VCaP (cell line): ENCODE results near the gene MICAL3.
A peak's percentile ranks its signal among the peaks of the same experiment; 100 is the strongest.

Experiments
- H3K27ac ChIP-seq: fragments of 450-650 bp; 2 replicates; pipeline ENCODE4 v1.5.1; 2017
- TF ChIP-seq, protein P1 (sequence below): fragments of 450-650 bp; conservative IDR thresholded peaks from 2 replicates; pipeline ENCODE4 v1.5.1; 2017; ENCODE audit warnings: mild to moderate bottlenecking, moderate library complexity

MICAL3 gene

GRCh38 chr22:17913801-17914347 is 110.5 kb downstream of the MICAL3 start:
- TF ChIP-seq, protein P1, sequence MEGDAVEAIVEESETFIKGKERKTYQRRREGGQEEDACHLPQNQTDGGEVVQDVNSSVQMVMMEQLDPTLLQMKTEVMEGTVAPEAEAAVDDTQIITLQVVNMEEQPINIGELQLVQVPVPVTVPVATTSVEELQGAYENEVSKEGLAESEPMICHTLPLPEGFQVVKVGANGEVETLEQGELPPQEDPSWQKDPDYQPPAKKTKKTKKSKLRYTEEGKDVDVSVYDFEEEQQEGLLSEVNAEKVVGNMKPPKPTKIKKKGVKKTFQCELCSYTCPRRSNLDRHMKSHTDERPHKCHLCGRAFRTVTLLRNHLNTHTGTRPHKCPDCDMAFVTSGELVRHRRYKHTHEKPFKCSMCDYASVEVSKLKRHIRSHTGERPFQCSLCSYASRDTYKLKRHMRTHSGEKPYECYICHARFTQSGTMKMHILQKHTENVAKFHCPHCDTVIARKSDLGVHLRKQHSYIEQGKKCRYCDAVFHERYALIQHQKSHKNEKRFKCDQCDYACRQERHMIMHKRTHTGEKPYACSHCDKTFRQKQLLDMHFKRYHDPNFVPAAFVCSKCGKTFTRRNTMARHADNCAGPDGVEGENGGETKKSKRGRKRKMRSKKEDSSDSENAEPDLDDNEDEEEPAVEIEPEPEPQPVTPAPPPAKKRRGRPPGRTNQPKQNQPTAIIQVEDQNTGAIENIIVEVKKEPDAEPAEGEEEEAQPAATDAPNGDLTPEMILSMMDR: no peak
- no peak overlapping the region for H3K27ac ChIP-seq

DNA sequence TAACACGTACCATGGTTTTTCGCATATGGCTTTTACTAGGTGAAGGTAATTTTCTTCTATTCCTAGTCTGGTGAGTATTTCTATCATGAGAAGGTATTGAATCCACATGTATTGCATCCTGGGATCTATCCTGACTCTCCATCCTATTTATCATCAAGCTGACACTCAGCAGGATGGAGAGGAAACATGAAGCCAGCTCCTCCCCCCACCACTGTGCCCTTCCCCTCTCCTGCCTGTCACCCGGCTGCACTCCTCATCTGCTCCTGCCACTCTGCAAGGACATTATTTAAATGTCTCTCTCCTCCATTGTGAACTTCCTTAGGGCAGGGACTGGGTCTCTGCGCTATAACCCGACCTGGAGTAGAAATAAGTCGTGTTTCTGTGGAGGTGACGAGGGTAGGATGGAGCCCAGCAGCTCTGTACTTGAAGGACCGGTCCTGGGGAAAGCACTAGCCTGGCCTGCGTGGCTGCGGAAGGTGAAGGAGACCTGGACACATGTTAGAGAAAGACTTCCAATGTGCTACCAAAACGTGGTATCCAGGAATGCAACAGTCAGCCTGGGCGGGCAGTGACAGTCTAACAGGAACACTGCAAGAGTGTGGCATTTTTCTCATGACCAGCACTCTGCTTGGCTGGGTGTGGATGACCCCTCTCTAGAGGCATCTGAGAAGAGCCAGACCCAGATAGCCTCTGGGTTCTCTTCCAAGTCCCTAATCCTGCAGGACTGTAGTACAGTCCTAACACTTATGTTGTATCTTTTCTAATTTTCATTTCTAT is 111.2 kb downstream of the MICAL3 start:
- no peak overlapping the region for H3K27ac ChIP-seq
- TF ChIP-seq, protein P1: no peak

- TF ChIP-seq, protein P1: no peak
- H3K27ac ChIP-seq: no peak overlapping the region
Observed at GRCh38 chr22:17911887-17912286, 112.5 kb downstream of the MICAL3 start.

DNA sequence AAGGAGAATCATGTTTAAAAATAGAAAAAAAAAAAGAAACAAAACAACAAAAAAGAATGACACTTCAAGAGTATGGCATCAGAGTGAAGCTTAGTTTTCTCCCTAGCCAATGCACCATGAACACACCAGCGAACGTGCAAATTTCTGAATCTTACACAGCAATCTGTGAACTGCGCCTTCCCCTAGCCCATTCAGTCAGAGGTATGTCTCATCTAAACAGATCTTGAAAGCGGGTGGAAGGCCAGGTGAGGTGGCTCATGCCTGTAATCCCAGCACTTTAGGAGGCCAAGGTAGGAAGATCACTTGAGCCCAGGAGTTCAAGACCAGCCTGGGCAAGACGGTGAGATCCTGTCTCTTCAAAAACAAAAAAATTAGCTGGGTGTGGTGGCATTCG is 113.1 kb downstream of the MICAL3 start:
- TF ChIP-seq, protein P1: no peak
- peak overlapping the region; percentile 27 for H3K27ac ChIP-seq

DNA sequence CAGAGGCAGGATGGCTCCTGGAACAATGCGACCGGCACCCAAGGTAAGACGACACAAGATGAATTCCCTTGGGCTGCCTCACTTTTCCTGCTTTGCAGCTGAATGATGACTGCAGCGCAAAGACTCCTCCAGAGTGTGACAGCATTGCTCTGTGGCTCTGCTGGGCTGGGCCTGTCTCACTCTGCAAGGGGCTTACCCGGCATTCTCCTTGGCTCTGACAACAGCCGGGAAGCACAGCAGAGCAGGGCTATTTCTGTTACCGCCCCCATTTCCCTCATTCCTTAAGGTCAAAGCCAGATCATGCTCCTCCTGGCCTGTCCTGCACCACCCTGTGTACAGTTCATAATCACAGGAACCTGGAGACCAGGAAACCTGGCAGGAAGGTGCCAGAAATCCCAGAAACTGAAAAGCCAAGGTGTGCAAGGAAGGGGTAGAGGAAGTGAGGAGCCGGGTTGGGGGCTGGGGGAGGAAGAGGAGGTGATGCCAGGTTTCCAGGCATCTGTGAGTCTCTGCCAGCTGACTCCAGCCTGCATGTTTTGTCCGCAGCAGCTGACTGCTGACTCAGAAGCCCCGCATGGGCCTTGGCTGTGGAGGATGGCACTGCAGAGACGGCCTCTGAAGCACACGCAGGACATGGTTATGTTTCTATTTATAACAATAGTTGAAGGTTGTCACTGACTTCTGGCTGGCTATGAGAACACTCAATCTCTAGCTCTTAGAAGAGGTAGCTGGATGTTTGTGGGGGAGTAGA is 113.6 kb downstream of the MICAL3 start:
- H3K27ac ChIP-seq: peak overlapping the region; percentile 27
- TF ChIP-seq, protein P1: peak; percentile 69

GRCh38 chr22:17907748-17908051 is 116.7 kb downstream of the MICAL3 start:
- H3K27ac ChIP-seq: no peak overlapping the region
- TF ChIP-seq, protein P1: no peak

DNA sequence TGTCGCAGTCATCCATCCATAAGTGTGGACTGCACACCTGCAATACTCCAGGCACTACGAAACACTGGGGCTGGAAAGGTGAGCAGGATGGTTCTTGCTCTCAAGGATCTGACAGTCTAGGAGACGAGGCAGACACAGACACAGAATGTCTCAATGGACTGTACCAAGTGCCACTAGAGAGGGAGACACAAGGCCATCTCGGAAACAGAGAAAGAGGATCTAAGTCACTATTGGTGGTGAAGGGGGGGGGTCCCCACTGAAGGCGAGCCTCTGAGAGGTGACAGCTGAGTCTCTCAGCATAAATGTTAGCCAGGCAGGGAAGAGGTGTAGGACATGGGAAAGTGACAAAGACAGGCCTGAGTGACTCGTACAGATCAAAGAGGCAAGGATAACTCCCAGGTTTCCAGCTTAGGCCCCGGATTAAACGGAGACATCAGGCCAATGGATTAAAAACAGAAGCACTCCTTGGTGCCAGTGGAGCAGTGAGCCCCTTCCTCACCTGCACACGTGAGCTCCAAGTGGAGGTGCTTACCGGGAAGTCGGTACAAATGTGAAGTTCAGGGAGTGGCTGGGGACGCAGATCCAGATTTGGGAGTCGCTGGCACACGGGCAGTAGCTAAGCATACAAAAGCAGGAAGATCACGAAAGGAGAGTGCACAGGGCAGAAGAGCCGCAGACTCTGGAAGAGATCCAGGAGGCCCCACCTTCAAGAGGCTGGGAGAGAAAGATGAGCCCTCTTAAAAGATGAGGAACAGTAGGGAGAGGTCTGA is 117.2 kb downstream of the MICAL3 start:
- no peak overlapping the region for H3K27ac ChIP-seq
- TF ChIP-seq, protein P1: no peak
